ENCODE measurements around the gene ACSF3.
"Not testable (repeated sequence)": the region's sequence is repeated elsewhere in the genome, so short reads cannot be mapped to it uniquely, and the experiment has no call there.

Gene ACSF3

DNA sequence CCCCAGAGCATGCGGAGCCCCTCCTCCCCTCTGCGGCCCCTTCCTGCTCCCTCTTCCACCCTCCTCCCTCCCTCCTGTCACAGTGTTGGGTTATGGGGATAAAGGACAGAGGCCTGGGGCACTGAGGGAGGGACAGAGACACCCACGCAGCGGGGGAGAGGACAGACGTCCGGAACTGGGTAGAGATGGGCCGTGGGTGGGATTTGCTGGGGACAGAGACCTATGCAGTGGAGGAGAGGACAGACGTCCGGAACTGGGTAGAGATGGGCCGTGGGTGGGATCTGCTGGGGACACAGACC is 72.0 kb downstream of the ACSF3 start:
- DNase-seq, result not testable (repeated sequence)

DNA sequence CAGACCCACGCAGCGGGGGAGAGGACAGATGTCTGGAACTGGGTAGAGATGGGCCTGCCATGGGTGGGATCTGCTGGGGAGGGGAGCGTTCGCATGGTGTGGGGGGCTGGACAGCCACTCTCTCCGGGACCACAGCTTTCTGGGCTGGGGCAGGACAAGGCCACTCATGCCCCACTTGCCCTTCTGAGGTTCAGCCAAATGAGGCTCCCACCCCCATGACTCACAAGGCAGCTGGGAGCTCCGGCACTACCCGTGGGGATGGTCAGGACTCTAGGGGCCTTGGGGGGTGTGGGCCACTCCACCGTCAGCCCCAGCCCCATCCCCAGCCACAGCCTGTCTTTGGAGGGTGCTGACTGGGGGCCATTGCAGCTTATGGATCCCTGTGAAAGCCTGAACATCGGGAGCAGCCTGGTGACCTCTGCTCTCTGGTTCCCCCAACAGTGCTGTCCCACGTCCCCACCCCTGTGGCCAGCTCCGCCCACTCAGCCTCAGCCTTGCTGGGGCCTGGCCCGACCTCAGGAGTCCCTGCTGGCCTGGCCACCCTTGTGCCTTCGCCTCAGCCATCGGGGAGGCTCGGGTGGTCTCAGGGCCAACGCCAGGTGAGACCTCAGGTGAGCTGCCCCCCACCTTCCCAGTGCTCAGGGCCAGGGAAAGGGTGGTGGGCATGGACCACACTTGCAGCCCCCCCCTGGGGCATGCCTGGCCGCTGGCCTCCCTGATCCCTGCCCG is 73.2 kb downstream of the ACSF3 start:
- DNase-seq, result no peak

GRCh38 chr16:89167425-89167941 is 73.8 kb downstream of the ACSF3 start:
- DNase-seq, result peak; percentile 93

GRCh38 chr16:89168381-89169189 is 74.9 kb downstream of the ACSF3 start:
- DNase-seq, result no peak

GRCh38 chr16:89169778-89170177 is 76.1 kb downstream of the ACSF3 start:
- DNase-seq, result no peak

DNA sequence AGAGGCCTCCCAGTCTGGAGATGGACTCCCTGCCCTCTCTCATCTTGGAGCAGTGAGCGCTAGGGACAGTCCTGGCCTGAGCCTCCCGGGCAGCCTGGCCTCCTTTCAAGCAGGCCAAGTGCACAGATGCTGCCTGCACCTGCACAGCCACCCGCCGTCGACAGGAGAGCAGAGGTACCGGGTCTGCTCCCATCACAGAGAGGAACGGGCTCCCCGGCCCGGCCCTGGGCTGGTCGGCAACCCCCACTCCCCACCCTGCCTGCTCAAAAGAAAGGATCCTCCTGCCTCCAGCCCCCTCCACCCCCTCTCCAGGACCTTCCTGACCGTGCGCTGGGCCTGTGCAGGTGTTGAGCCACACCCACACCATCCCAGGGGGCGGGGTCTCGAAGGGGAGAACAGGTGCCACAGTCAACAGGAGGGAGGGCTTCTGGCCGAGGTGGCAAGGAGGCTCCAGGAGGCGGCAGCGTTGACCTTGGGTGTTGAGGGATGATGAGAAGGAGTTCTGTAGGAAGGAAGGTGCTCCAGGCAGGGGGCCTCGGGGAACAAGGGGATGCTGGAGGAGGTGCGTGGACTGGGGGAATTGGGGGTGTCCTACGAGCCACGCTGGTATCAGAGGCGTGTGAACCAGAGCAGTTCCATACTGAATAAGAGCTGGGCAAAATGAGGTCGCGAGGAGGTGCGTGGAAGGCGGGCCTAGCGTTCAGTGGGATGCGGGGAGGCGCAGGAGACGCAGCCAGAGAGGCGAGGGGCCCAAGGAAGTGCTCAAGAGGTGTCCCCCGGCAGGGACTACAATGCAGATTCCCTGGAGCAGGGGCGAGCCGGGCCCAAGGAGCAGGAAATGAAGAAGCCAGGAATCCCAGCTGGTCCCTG is 76.9 kb downstream of the ACSF3 start:
- peak; percentile 41 for DNase-seq

DNA sequence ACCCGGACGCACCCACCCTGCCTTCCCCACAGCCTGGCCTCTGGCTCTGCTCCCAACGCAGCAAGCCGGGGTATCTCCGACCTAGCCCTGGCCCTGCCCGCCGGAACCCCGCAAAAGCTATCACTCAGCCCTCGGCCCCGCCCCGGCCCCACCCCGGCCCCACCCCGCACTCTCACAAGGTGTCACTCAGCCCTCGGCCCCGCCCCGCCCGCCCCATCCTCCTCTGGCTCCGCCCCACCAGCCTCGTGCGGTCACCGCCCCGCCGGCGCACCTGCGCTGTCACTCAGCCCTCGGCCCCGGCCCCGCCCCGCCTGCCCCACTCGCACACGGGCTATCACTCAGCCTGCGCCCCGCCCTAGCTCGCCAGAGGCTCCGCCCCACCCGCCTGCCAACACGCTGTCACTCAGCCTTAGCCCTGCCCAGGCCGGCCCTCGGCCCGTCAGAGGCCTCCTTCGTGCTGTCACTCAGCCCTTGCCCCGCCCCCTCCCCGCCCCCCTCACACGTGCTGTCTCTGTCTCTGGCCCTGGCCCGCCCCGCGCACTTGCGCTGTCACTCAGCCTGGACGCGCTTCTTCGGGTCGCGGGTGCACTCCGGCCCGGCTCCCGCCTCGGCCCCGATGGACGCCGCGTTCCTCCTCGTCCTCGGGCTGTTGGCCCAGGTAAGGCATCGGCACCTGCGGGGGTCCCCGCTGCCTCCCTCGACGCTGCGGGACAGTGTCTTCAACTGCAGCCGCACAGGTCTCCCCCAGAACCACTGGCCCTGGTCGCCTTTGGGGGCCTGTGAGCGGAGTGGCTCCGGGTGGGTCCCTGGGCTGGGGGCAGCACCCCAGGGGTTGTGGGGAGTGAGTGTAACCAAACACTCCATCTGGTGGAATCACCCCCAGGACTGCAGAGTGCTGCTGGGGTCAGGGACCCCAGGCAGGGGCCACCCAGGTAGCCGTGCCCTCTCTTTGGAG is 77.8 kb downstream of the ACSF3 start, which contains the start of gene CDH15:
Gene CDH15 (plus strand): TSS at position 533 of the 955 bp plus-strand sequence. CDS start 84 bp downstream, at position 617.
- DNase-seq, result peak; percentile 97

DNA sequence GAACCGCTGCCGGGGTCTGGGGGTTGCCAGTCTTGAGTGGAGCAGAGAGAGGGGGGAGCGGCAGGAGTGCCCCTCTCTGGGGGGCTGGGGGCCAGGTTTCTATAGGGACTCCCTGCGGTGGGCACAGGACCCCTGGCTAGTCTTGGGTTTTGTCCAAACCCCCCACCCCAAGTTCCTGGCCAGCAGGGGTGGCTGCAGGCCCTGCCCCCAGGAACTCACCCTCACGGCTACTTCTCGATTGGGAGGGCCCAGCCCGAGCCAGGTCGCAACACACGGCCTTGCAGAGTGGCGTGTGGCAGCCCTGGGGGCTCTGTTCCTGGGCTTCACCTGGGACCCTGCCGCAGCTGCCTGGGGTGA is 78.5 kb downstream of the ACSF3 start:
- DNase-seq, result no peak

DNA sequence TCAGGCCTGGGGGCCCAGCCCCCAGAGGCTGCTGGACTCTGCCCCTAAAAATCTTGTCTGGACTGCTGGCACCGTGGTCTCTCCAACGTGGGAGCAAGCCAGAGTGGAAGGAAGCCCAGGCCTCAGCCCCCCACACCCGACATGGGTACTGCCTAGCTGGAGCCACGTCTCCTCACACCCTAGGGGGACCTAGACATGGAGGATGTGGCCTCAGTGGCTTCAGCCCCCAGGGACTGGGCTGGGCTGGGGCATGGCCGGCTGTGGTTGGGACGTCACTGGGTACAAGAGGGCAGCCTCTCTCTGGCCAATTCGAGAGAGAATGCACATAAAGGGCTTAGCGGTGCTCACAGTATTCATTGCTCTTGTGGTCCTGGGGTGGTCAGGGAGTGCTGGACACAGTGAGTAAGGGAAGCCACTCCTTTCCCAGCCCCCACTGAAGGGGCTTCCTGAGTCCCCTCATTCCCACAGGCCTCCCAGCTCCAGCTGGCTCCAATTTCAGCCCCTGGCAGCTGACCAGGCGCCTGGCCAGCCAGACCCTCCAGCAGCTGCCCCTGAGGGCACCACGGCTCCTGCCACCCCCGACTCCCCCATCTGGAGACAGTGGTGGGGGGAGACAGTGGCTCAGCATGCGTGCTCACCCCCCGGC is 79.0 kb downstream of the ACSF3 start:
- DNase-seq, result no peak

DNA sequence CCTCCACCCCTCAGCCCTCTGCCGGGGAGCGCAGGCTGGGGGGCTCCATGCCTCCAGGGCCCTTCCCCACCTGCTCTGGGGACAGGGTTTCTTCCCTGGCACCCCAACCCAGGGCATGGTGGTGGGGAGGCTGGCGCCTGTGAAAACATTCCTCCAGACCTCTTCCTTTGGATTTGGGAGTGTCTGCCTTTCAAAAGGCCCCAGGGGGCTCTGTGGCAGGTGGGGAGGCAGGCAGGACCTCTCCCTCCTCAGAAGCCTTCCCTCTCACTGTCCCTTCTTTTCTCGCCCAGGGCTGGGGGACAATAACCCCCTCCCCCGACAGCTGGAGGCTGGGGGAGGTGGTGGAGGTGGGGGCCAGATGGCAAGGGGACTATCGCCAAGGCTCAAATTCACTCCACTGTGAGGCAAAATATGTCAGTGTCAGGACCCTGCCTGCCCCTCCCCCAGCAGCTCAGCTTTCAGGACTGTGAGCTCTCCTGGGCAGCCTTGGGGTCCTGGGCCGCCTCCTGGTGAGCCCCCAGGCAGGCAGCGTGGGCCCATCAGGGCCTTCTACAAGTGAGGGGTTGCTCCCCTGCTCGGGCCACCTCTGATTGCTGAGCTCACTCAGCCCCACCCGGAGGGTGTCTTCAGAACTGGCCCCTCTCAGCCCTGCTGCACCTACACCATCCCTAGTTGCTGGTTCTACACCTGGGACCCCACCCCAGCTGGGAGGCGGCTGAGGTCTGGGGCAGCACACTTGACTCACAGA is 79.7 kb downstream of the ACSF3 start:
- DNase-seq, result no peak

DNA sequence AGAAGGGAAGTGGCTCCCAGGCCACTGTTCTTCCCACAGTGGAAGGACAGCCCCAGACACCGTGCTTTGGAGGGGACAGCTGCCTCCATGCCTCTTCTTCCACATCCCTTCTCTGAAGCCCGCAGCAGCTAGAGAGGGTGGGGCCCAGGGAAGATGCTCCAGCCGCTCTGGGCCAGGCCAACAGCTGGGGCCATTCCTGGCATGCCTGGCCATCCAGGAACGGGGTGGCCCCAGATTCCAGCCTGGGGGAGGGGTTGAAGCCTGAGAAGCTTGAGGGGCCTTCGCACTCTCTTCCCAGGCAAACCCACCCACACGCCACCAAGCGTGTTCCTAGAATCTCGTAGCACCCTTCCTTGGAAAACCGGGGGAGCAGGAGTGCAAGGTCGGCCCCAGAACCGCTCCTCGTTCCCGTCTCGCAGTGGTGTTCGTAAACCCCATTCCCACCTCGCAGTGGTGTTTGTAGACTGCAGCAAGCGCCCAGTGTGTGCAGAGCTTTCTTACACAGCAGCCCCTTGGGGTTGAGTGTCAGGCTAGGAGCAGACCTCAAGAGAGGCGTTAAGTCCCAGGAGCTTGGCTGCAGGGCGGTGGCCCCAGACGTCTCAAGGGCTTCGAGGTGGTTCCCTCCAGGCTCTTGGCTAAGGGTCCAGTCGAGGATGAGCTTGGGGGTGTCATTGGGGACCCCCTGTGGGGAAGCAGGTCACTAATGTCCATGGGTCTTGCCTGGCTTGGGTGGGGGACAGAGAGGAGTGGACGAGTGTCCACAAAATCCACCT is 80.6 kb downstream of the ACSF3 start:
- DNase-seq, result no peak

DNA sequence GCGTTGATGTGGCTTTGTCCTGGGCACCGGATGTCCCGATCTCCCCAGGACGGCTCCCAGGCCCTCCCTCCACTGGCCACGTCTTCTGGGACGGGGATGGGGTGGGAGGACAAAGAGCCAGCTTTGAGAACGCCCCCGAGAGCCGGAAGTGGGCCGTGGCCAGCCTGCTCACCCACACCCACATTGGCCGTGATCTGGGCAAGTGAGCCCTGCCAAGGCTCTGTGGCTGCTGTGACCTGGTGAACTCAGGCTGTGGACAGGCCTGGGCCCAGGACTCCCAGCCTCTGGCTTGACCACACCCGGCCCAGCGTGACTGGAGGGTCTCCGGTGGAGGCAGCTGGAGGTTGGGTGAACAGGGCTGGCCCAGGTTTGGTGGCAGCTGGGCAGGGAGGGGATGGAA is 81.2 kb downstream of the ACSF3 start:
- DNase-seq, result no peak

DNA sequence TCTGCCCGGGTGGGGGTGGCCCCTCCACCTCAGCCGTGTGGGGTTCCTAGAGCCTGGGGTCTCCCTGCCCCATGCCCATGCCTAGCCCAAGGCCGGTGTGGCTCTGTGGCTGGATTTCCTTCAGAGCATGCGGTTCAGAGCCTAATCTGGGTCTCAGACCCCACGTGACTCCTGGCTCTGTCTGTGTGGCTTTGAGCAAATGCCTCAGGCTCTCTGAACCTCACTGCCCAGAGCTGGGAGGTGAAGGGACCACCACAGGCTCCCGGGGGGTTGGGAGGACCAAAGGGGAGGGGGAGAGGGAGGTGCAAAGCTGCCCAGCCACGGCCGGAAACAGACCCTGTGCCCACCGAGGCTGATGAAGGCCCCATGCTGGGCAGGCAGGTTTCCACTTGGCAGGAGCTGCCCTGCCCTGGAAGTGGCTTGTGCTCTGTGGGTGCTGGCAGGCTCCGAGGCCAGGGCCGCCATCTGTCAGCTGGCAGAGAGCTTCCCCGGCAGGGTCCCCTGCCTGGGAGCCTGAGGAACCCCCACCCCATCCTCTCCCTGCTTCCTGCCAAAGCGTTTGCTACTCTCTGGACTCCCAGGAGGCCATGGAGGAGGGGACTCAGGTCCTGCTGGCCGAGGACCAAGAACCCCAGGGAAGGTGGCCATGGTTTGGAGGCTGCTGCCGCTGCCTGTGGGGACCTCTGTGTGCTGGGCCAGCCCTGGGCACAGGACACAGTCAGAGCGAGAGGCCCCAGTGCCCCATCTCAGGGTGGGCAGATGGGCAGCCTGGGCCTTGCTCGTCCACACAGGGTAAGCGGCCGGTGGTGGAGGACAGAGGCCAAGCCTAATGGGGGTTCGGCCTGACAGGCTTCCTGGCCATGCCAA is 81.9 kb downstream of the ACSF3 start:
- DNase-seq, result no peak

GRCh38 chr16:89176147-89176690 is 82.6 kb downstream of the ACSF3 start:
- DNase-seq, result no peak

- DNase-seq, result no peak
Observed at GRCh38 chr16:89176717-89177116, 83.1 kb downstream of the ACSF3 start.

- no peak for DNase-seq
Observed at GRCh38 chr16:89177501-89177900, 83.8 kb downstream of the ACSF3 start.

- no peak for DNase-seq
Observed at GRCh38 chr16:89178453-89179147, 84.9 kb downstream of the ACSF3 start.

GRCh38 chr16:89179148-89179484 is 85.5 kb downstream of the ACSF3 start:
- no peak for DNase-seq

Measured in stimulated activated CD4-positive, alpha-beta T cell treated with anti-CD3 and anti-CD28 coated beads, Interleukin-15, amount 100 ng/mL, for 24 hours (primary cell).